Parietal lobe (tissue), 1 donor: Measurements from ENCODE around the gene TMC3. TPM values are rescaled to one million over a fixed set of nuclear protein-coding genes. Genes with fewer than 3 reads are reported as not detected.

Experiments
- total RNA-seq: library from RNA; depleted of rRNA; stranded (reverse); fragments of >200 nt; gene quantifications from one replicate; pipeline ENCODE4 v1.2.3, GENCODE V29; 2014

TMC3 gene
- 0.31 TPM for total RNA-seq

GRCh38 chr15:81373775-81374395 lies at the start of gene TMC3:
TMC3 (minus strand) TSS chr15:81374213; CDS start chr15:81374077, 136 bp downstream.

GRCh38 chr15:81323944-81324881 lies 49.8 kb downstream of the TMC3 start, which contains the start of gene STARD5:
STARD5 (minus strand) TSS chr15:81324141; CDS start chr15:81324099, 42 bp downstream.

Other genes starting within 250 kb of the TMC3 start
- gene CFAP161, start 239.9 kb downstream of the TMC3 start, total RNA-seq, result 3.4 TPM
- gene IL16, start 177.3 kb downstream of the TMC3 start, total RNA-seq, result 1.3 TPM
- gene STARD5, start 50.1 kb downstream of the TMC3 start, total RNA-seq, result 12.8 TPM